Ishikawa (cell line): ENCODE data around the gene PLA2G4E.

Experiments used
- CEBPB ChIP-seq: IDR thresholded peaks from 2 replicates; pipeline ENCODE4 v1.6.1; 2012
- EGR1 ChIP-seq: IDR thresholded peaks from 2 replicates; pipeline ENCODE4 v1.6.1; 2012
- MAX ChIP-seq: IDR thresholded peaks from 2 replicates; pipeline ENCODE4 v1.6.1; 2012
- RAD21 ChIP-seq: IDR thresholded peaks from 2 replicates; pipeline ENCODE4 v1.6.1; 2012; ENCODE audit warnings: low read depth
- TAF1 ChIP-seq: IDR thresholded peaks from 2 replicates; pipeline ENCODE4 v1.6.1; 2012; ENCODE audit warnings: low read depth, mild to moderate bottlenecking
- YY1 ChIP-seq: IDR thresholded peaks from 2 replicates; pipeline ENCODE4 v1.6.1; 2012; ENCODE audit warnings: low read depth
- TF ChIP-seq, protein P1 (sequence below): IDR thresholded peaks from 2 replicates; pipeline ENCODE4 v1.6.1; 2012; ENCODE audit warnings: low read depth, mild to moderate bottlenecking
- TF ChIP-seq, protein P2 (sequence below): IDR thresholded peaks from 2 replicates; pipeline ENCODE4 v1.6.1; 2012

DNA sequence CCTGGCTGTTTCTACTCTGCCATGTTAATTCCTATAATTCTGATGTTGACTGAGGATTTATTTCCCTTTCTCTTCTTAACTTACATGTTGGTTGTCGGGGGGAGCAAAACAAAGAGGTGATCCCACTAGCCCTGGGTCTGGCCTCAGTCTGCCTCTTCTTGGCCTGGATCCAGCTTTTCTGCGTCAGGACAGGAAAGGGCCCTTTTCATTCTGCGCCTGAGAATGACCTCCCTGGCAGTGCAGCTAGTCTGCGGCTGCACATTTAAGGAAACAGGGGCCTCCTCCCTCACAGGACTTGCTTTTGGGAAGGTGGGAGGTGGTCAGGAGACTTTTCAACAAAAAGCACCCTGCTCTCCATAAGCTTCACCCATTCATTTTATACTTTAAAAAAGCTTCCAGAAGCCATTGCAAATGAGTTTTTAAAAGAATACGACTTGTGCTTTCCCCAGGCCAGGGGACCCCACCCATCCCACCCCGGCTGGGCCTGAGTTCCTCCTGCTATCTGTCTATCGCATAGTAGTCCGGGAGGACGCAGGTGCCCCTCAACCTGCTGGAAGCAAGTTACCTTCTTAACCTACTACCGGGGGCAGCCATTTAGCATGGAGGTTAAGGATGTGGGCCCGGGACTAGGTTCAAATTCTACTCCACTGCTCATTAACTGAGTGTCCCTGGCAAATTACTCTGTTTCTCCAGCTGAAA, 27.2 kb downstream of the PLA2G4E start:
- TF ChIP-seq EGR1 = no peak
- no peak for TF ChIP-seq MAX
- no peak for TF ChIP-seq RAD21
- TF ChIP-seq, protein P1, sequence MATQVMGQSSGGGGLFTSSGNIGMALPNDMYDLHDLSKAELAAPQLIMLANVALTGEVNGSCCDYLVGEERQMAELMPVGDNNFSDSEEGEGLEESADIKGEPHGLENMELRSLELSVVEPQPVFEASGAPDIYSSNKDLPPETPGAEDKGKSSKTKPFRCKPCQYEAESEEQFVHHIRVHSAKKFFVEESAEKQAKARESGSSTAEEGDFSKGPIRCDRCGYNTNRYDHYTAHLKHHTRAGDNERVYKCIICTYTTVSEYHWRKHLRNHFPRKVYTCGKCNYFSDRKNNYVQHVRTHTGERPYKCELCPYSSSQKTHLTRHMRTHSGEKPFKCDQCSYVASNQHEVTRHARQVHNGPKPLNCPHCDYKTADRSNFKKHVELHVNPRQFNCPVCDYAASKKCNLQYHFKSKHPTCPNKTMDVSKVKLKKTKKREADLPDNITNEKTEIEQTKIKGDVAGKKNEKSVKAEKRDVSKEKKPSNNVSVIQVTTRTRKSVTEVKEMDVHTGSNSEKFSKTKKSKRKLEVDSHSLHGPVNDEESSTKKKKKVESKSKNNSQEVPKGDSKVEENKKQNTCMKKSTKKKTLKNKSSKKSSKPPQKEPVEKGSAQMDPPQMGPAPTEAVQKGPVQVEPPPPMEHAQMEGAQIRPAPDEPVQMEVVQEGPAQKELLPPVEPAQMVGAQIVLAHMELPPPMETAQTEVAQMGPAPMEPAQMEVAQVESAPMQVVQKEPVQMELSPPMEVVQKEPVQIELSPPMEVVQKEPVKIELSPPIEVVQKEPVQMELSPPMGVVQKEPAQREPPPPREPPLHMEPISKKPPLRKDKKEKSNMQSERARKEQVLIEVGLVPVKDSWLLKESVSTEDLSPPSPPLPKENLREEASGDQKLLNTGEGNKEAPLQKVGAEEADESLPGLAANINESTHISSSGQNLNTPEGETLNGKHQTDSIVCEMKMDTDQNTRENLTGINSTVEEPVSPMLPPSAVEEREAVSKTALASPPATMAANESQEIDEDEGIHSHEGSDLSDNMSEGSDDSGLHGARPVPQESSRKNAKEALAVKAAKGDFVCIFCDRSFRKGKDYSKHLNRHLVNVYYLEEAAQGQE = no peak
- TF ChIP-seq CEBPB = no peak
- no peak for TF ChIP-seq TAF1
- TF ChIP-seq, protein P2, sequence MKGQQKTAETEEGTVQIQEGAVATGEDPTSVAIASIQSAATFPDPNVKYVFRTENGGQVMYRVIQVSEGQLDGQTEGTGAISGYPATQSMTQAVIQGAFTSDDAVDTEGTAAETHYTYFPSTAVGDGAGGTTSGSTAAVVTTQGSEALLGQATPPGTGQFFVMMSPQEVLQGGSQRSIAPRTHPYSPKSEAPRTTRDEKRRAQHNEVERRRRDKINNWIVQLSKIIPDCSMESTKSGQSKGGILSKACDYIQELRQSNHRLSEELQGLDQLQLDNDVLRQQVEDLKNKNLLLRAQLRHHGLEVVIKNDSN = no peak
- no peak for TF ChIP-seq YY1
